Upper lobe of left lung (tissue), 6 donors: Measurements from ENCODE around the gene SRRM4. TPM values are rescaled to one million over a fixed set of nuclear protein-coding genes. Genes with fewer than 3 reads are reported as not detected.
A peak's percentile ranks its signal among the peaks of the same experiment; 100 is the strongest.
"Not testable (repeated sequence)": the region's sequence is repeated elsewhere in the genome, so short reads cannot be mapped to it uniquely, and the experiment has no call there.

Source experiments
- ATAC-seq, 2 donors: fragments of 200-7000 bp; cut with Tn5 transposase; one replicate each; pipeline ENCODE4 v1.9.1; 2022; ENCODE audit warnings: mild to moderate bottlenecking in 2 of 2, moderate library complexity in 2 of 2; ENCODE audit not compliant: low FRiP score in 2 of 2
- DNase-seq, 2 donors: peaks; one replicate each; pipeline ENCODE4 v3.0.0-alpha.2; 2019 to 2020
- H3K27ac ChIP-seq, 4 donors: fragments of 200-600 bp; sonication (generic); one replicate each; pipeline ENCODE4 v1.5.1; 2016 to 2019
- H3K27me3 ChIP-seq, 4 donors: fragments of 200-600 bp; sonication (generic); one replicate each; pipeline ENCODE4 v1.5.1; 2017 to 2019
- H3K36me3 ChIP-seq, 4 donors: fragments of 200-600 bp; sonication (generic); one replicate each; pipeline ENCODE4 v1.5.1; 2016 to 2019
- H3K4me1 ChIP-seq, 4 donors: fragments of 200-600 bp; sonication (generic); one replicate each; pipeline ENCODE4 v1.5.1; 2018 to 2019
- H3K4me3 ChIP-seq, 4 donors: fragments of 200-600 bp; sonication (generic); one replicate each; pipeline ENCODE4 v1.5.1; 2017 to 2019; ENCODE audit warnings: mild to moderate bottlenecking in 2 of 4, moderate library complexity in 1 of 4
- H3K9me3 ChIP-seq, 4 donors: fragments of 200-600 bp; sonication (generic); one replicate each; pipeline ENCODE4 v1.5.1; 2018 to 2019
- CTCF ChIP-seq, 6 experiments: fragments of 450-650 bp in 4 of 6; fragments of 200-600 bp in 2 of 6; sonication (generic) in 2 of 6; IDR thresholded peaks; one replicate each; pipeline ENCODE4 v1.5.1; 2016 to 2019; ENCODE audit warnings: antibody characterized with exemption in 6 of 6
- EP300 ChIP-seq, 4 donors: sonication (generic); formaldehyde crosslinking; IDR thresholded peaks; one replicate each; pipeline ENCODE4 v1.5.1; 2017; ENCODE audit warnings: antibody characterized with exemption in 4 of 4, control low read depth in 2 of 4
- POLR2A ChIP-seq, 4 donors: fragments of 450-650 bp; IDR thresholded peaks; one replicate each; pipeline ENCODE4 v1.5.1; 2016 to 2017; ENCODE audit warnings: antibody characterized with exemption in 4 of 4, mild to moderate bottlenecking in 2 of 4
- POLR2AphosphoS5 ChIP-seq, 2 donors: sonication (generic); formaldehyde crosslinking; IDR thresholded peaks; one replicate each; pipeline ENCODE4 v1.5.1; 2017; ENCODE audit warnings: antibody characterized with exemption in 2 of 2
- WGBS, 2 donors: methylation state at CpG; one replicate each; pipeline ENCODE4 v1.1.5; 2017 to 2018; 5-methylcytosine and 5-hydroxymethylcytosine counted together
- total RNA-seq, 6 donors: library from RNA; depleted of rRNA in 4 of 6; stranded (reverse); fragments of >200 nt in 4 of 6; gene quantifications; one replicate each; pipeline versions ENCODE4 v1.1.0 to v1.2.1, GENCODE V29; 2016 to 2021
- donor health status: DM: no; HTN: no; CAD: no; lungs with moderate emphysema.
- donor health status: DM: no; HTN: yes; CAD: no; lungs with severe emphysema.

The SRRM4 gene
- total RNA-seq, 6 donors from 2014 or later, result under 0.01 to 0.33 (median 0.11) TPM; not detected in 2

- WGBS, 2 donors, result 31% methylated on average over 2 to 5 of the region's 5 CpGs
- DNase-seq, result peak in 1 of 2 donors; percentile 19
- H3K4me3 ChIP-seq, result no peak overlapping the region
- ATAC-seq, result no peak
- H3K36me3 ChIP-seq, result no peaks in the 10 kb centered on the region
- H3K4me1 ChIP-seq, result no peaks in the 10 kb centered on the region
- H3K27me3 ChIP-seq, result no peaks in the 10 kb centered on the region
- TF ChIP-seq EP300 (IDR thresholded peaks at IDR 0.05) (no peak), POLR2A (IDR thresholded peaks at IDR 0.05) (no peak), POLR2AphosphoS5 (IDR thresholded peaks at IDR 0.05) (no peak), CTCF (IDR thresholded peaks at IDR 0.05) (no peak)
- no peak overlapping the region for H3K27ac ChIP-seq
- H3K9me3 ChIP-seq, result peaks cover 0 to 6% (median 4%) of the 10 kb centered on the region in 4 donors
Observed at GRCh38 chr12:119006746-119007145, 25.4 kb downstream of the SRRM4 start.

- WGBS, 2 donors, result 54 to 57% methylated on average over 1 of the region's 1 CpG
- ATAC-seq, H3K4me3 ChIP-seq, DNase-seq, H3K27me3 ChIP-seq, H3K9me3 ChIP-seq, H3K36me3 ChIP-seq, H3K4me1 ChIP-seq, H3K27ac ChIP-seq: not testable (repeated sequence)
Observed at GRCh38 chr12:119008273-119008672, 26.9 kb downstream of the SRRM4 start.

GRCh38 chr12:119008691-119009221, 27.4 kb downstream of the SRRM4 start:
- Histone ChIP-seq H3K4me1 (no peaks in the 10 kb centered on the region), H3K27me3 (no peaks in the 10 kb centered on the region), H3K9me3 (peaks cover 0 to 8% (median 4%) of the 10 kb centered on the region in 4 donors), H3K27ac (no peak overlapping the region), H3K36me3 (no peaks in the 10 kb centered on the region), H3K4me3 (no peak overlapping the region)
- ATAC-seq (no peak), DNase-seq (peak in 1 of 2 donors; percentile 32)
- TF ChIP-seq POLR2AphosphoS5 (IDR thresholded peaks at IDR 0.05) (no peak), POLR2A (IDR thresholded peaks at IDR 0.05) (no peak), EP300 (IDR thresholded peaks at IDR 0.05) (no peak), CTCF (IDR thresholded peaks at IDR 0.05) (no peak)
- WGBS, 2 donors, result 5 to 10% methylated on average over 15 to 20 of the region's 20 CpGs

- H3K36me3 ChIP-seq, result no peaks in the 10 kb centered on the region
- no peak for TF ChIP-seq EP300 (IDR thresholded peaks at IDR 0.05)
- H3K4me3 ChIP-seq, result no peak overlapping the region
- no peak overlapping the region for H3K27ac ChIP-seq
- ATAC-seq, result no peak
- peaks cover 0 to 8% (median 4%) of the 10 kb centered on the region in 4 donors for H3K9me3 ChIP-seq
- no peaks in the 10 kb centered on the region for H3K4me1 ChIP-seq
- no peak for DNase-seq
- no peaks in the 10 kb centered on the region for H3K27me3 ChIP-seq
- 12 to 50% methylated on average over 2 of the region's 2 CpGs for WGBS, 2 donors
Observed at GRCh38 chr12:119011231-119011630, 29.9 kb downstream of the SRRM4 start.

GRCh38 chr12:119012179-119012578, 30.8 kb downstream of the SRRM4 start:
- no peaks in the 10 kb centered on the region for H3K4me1 ChIP-seq
- no peak overlapping the region for H3K4me3 ChIP-seq
- 34 to 42% methylated on average over 3 of the region's 3 CpGs for WGBS, 2 donors
- no peak for DNase-seq
- H3K36me3 ChIP-seq, result no peaks in the 10 kb centered on the region
- no peak overlapping the region for H3K27ac ChIP-seq
- ATAC-seq, result no peak
- H3K27me3 ChIP-seq, result no peaks in the 10 kb centered on the region
- H3K9me3 ChIP-seq, result peaks cover 0 to 8% (median 4%) of the 10 kb centered on the region in 4 donors
- TF ChIP-seq CTCF (IDR thresholded peaks at IDR 0.05) (no peak), POLR2AphosphoS5 (IDR thresholded peaks at IDR 0.05) (no peak), EP300 (IDR thresholded peaks at IDR 0.05) (no peak), POLR2A (IDR thresholded peaks at IDR 0.05) (no peak)

GRCh38 chr12:119013023-119013422, 31.7 kb downstream of the SRRM4 start:
- ATAC-seq (no peak), DNase-seq (no peak)
- TF ChIP-seq POLR2AphosphoS5 (IDR thresholded peaks at IDR 0.05) (no peak), EP300 (IDR thresholded peaks at IDR 0.05) (no peak), POLR2A (IDR thresholded peaks at IDR 0.05) (no peak), CTCF (IDR thresholded peaks at IDR 0.05) (no peak)
- no peak overlapping the region for H3K27ac ChIP-seq
- peaks cover 0 to 8% (median 4%) of the 10 kb centered on the region in 4 donors for H3K9me3 ChIP-seq
- no peaks in the 10 kb centered on the region for H3K4me1 ChIP-seq
- no peaks in the 10 kb centered on the region for H3K27me3 ChIP-seq
- H3K4me3 ChIP-seq, result no peak overlapping the region
- no peaks in the 10 kb centered on the region for H3K36me3 ChIP-seq
